H1 (cell line): Measurements from ENCODE around the gene SCN10A. TPM values are rescaled to one million over a fixed set of nuclear protein-coding genes. Genes with fewer than 3 reads are reported as not detected.

Source experiments
- CTCF ChIA-PET: fragments of 300-600 bp; sonication (Branson Sonifier 250); formaldehyde crosslinking; loops from one replicate; lab custom pipeline; 2021; ENCODE audit not compliant: partially characterized antibody; lab: Charles Lee
- POLR2A ChIA-PET: fragments of 300-600 bp; sonication (Branson Sonifier 250); formaldehyde crosslinking; loops from one replicate; lab custom pipeline; 2021; ENCODE audit warnings: inconsistent platforms; ENCODE audit not compliant: partially characterized antibody; lab: Charles Lee
- DNase-seq, 2 experiments: peaks; one replicate each; pipeline versions ENCODE4 v3.0.0 to v3.0.0-alpha.2; 2010 to 2022; ENCODE audit warnings: low spot score in 2 of 2, low read depth in 1 of 2, mixed read lengths in 1 of 2
- FAIRE-seq: peaks from 2 replicates; lab custom pipeline; 2011; peaks lifted over from hg19 to GRCh38; lab: Jason Lieb, UNC
- H2AFZ ChIP-seq: 2 replicates; pipeline ENCODE4 v1.8.1; 2012; ENCODE audit warnings: low read length, inconsistent platforms
- H2AK5ac ChIP-seq: 2 replicates; pipeline ENCODE4 v1.6.1; 2013; ENCODE audit warnings: low read depth, low read length
- H2BK120ac ChIP-seq: replicated peaks from 2 replicates; pipeline ENCODE3; 2013; ENCODE audit warnings: low read depth, low read length, inconsistent platforms
- H2BK12ac ChIP-seq: 2 replicates; pipeline ENCODE4 v1.6.1; 2013; ENCODE audit warnings: low read depth, low read length
- H2BK15ac ChIP-seq: 2 replicates; pipeline ENCODE4 v1.6.1; 2013; ENCODE audit warnings: low read length
- H2BK20ac ChIP-seq: 2 replicates; pipeline ENCODE4 v1.6.1; 2013; ENCODE audit warnings: low read length
- H2BK5ac ChIP-seq: 2 replicates; pipeline ENCODE4 v1.6.1; 2013; ENCODE audit warnings: low read depth, low read length
- H3K14ac ChIP-seq: 2 replicates; pipeline ENCODE4 v1.6.1; 2013; ENCODE audit warnings: inconsistent platforms; ENCODE audit not compliant: insufficient read length
- H3K18ac ChIP-seq: 2 replicates; pipeline ENCODE4 v1.6.1; 2013; ENCODE audit warnings: low read length; ENCODE audit errors: extremely low read depth
- H3K23ac ChIP-seq: 2 replicates; pipeline ENCODE4 v1.6.1; 2013; ENCODE audit warnings: inconsistent platforms; ENCODE audit not compliant: insufficient read length
- H3K23me2 ChIP-seq: 2 replicates; pipeline ENCODE4 v1.6.1; 2013; ENCODE audit warnings: low read depth, low read length
- H3K27ac ChIP-seq: 2 replicates; pipeline ENCODE4 v1.6.1; 2011; ENCODE audit warnings: low read depth, low read length, inconsistent platforms
- H3K27me3 ChIP-seq, 4 experiments: replicated peaks in 1 of 4; 1 replicate in 1 of 4; 2 replicates in 3 of 4; pipeline versions ENCODE4 v1.6.1 to v1.8.1; 2011 to 2013; ENCODE audit warnings: low read length in 3 of 4, mild to moderate bottlenecking in 3 of 4, inconsistent platforms in 2 of 4, mixed read lengths in 2 of 4, moderate library complexity in 1 of 4; ENCODE audit not compliant: control insufficient read depth in 3 of 4, insufficient read depth in 3 of 4; ENCODE audit errors: extremely low read depth in 1 of 4
- H3K36me3 ChIP-seq, 4 experiments: 2 replicates each; pipeline versions ENCODE4 v1.6.1 to v1.8.1; 2011 to 2013; ENCODE audit warnings: mild to moderate bottlenecking in 4 of 4, low read length in 3 of 4, moderate library complexity in 2 of 4, control low read depth in 1 of 4, inconsistent platforms in 1 of 4; ENCODE audit not compliant: insufficient read depth in 4 of 4, control insufficient read depth in 2 of 4
- H3K4ac ChIP-seq: replicated peaks from 2 replicates; pipeline ENCODE3; 2013; ENCODE audit warnings: low read length, low read depth, mixed read lengths, inconsistent platforms; ENCODE audit not compliant: insufficient read length
- H3K4me1 ChIP-seq, 4 experiments: replicated peaks in 1 of 4; 1 replicate in 1 of 4; 2 replicates in 3 of 4; pipeline versions ENCODE4 v1.6.1 to v1.8.1; 2011 to 2013; ENCODE audit warnings: low read length in 3 of 4, inconsistent platforms in 2 of 4, mixed read lengths in 1 of 4; ENCODE audit not compliant: insufficient read depth in 4 of 4, control insufficient read depth in 3 of 4
- H3K4me2 ChIP-seq, 2 experiments: 2 replicates each; pipeline versions ENCODE4 v1.6.1 to v1.8.1; 2011 to 2013; ENCODE audit warnings: low read depth in 2 of 2, low read length in 2 of 2, control low read depth in 1 of 2, inconsistent platforms in 1 of 2, mild to moderate bottlenecking in 1 of 2; ENCODE audit not compliant: insufficient read depth in 1 of 2
- H3K4me3 ChIP-seq, 4 experiments: fragments of 200-600, 300-600 bp in 1 of 4; sonication (generic), shearing (Covaris generic), sonication (Bioruptor Twin) in 1 of 4; 2 replicates each; pipeline versions ENCODE4 v1.5.1 to v1.8.1; 2011 to 2016; ENCODE audit warnings: low read length in 4 of 4, low read depth in 3 of 4, control low read depth in 2 of 4, inconsistent platforms in 2 of 4, mild to moderate bottlenecking in 2 of 4, mixed read lengths in 1 of 4, moderate library complexity in 1 of 4; ENCODE audit not compliant: insufficient read depth in 2 of 4; ENCODE audit errors: extremely low read depth in 1 of 4
- H3K56ac ChIP-seq: replicated peaks from 2 replicates; pipeline ENCODE3; 2013; ENCODE audit warnings: low read depth, mild to moderate bottlenecking, mixed read lengths, low read length, inconsistent platforms; ENCODE audit not compliant: insufficient read length
- H3K79me1 ChIP-seq: 2 replicates; pipeline ENCODE4 v1.6.1; 2013; ENCODE audit warnings: low read depth, low read length, control low read depth
- H3K79me2 ChIP-seq, 2 experiments: 2 replicates each; pipeline versions ENCODE4 v1.6.1 to v1.8.1; 2012 to 2013; ENCODE audit warnings: low read length in 2 of 2, mild to moderate bottlenecking in 2 of 2, inconsistent platforms in 1 of 2; ENCODE audit not compliant: insufficient read depth in 2 of 2, control insufficient read depth in 1 of 2
- H3K9ac ChIP-seq, 4 experiments: replicated peaks in 1 of 4; 1 replicate in 1 of 4; 2 replicates in 3 of 4; pipeline versions ENCODE4 v1.6.1 to v1.8.1; 2011 to 2013; ENCODE audit warnings: low read depth in 3 of 4, low read length in 3 of 4, control low read depth in 2 of 4, mild to moderate bottlenecking in 2 of 4, moderate library complexity in 2 of 4, inconsistent platforms in 1 of 4; ENCODE audit errors: extremely low read depth in 1 of 4
- H3K9me3 ChIP-seq, 2 experiments: 2 replicates each; pipeline versions ENCODE4 v1.6.1 to v1.8.1; 2012 to 2013; ENCODE audit warnings: mild to moderate bottlenecking in 2 of 2, moderate library complexity in 2 of 2, control low read depth in 1 of 2, inconsistent platforms in 1 of 2, low read depth in 1 of 2, low read length in 1 of 2, mixed read lengths in 1 of 2; ENCODE audit not compliant: insufficient read depth in 2 of 2
- H4K20me1 ChIP-seq, 2 experiments: replicated peaks in 1 of 2; 2 replicates each; pipeline versions ENCODE3 to v1.8.1; 2011 to 2013; ENCODE audit warnings: inconsistent platforms in 2 of 2, low read length in 2 of 2, mild to moderate bottlenecking in 1 of 2; ENCODE audit not compliant: insufficient read depth in 2 of 2, control insufficient read depth in 1 of 2
- H4K5ac ChIP-seq: 2 replicates; pipeline ENCODE4 v1.6.1; 2013; ENCODE audit warnings: low read length, low read depth, mixed read lengths, inconsistent platforms; ENCODE audit not compliant: insufficient read length
- H4K8ac ChIP-seq: 2 replicates; pipeline ENCODE4 v1.8.0; 2013; ENCODE audit warnings: mild to moderate bottlenecking, moderate library complexity, low read length, inconsistent platforms; ENCODE audit not compliant: insufficient read depth; ENCODE audit errors: extremely low read depth
- H4K91ac ChIP-seq: replicated peaks from 2 replicates; pipeline ENCODE3; 2013; ENCODE audit warnings: low read length, mixed read lengths, inconsistent platforms; ENCODE audit not compliant: insufficient read length
- CBX5 ChIP-seq: fragments of 300-800, 300-1000 bp; sonication (generic); IDR thresholded peaks from 2 replicates; pipeline ENCODE4 v1.7.1; 2016; ENCODE audit warnings: antibody characterized with exemption, low read length, low read depth
- CHD1 ChIP-seq: IDR thresholded peaks from 2 replicates; pipeline ENCODE4 v1.6.1; 2012; ENCODE audit warnings: low read depth, low read length, improper control_type of control experiment
- FOSL1 ChIP-seq: IDR thresholded peaks from 2 replicates; pipeline ENCODE4 v1.6.1; 2011; ENCODE audit warnings: mild to moderate bottlenecking, low read depth, low read length, moderate library complexity; ENCODE audit not compliant: insufficient read depth
- GABPA ChIP-seq: IDR thresholded peaks from 2 replicates; pipeline ENCODE4 v1.6.1; 2011; ENCODE audit warnings: mild to moderate bottlenecking, low read length, moderate library complexity, borderline replicate concordance; ENCODE audit not compliant: insufficient read depth
- GTF2F1 ChIP-seq: IDR thresholded peaks from 2 replicates; pipeline ENCODE4 v1.6.1; 2012; ENCODE audit warnings: low read depth, low read length, improper control_type of control experiment, borderline replicate concordance
- JUND ChIP-seq: IDR thresholded peaks from 2 replicates; pipeline ENCODE4 v1.6.1; 2011; ENCODE audit warnings: mild to moderate bottlenecking, improper control_type of control experiment, low read length
- POLR2A ChIP-seq, 2 experiments: IDR thresholded peaks; 1 replicate in 1 of 2; 2 replicates in 1 of 2; pipeline ENCODE4 v1.6.1; 2011; ENCODE audit warnings: low read depth in 2 of 2, low read length in 2 of 2, mild to moderate bottlenecking in 2 of 2; ENCODE audit errors: control extremely low read depth in 1 of 2
- RAD21 ChIP-seq, 2 experiments: IDR thresholded peaks in 1 of 2; conservative IDR thresholded peaks in 1 of 2; 2 replicates each; pipeline ENCODE4 v1.6.1; 2011; ENCODE audit warnings: low read depth in 2 of 2, low read length in 2 of 2, improper control_type of control experiment in 1 of 2, inconsistent platforms in 1 of 2, mild to moderate bottlenecking in 1 of 2, moderate library complexity in 1 of 2
- RNF2 ChIP-seq: fragments of 200-900, 300-1000 bp; sonication (generic); IDR thresholded peaks from 2 replicates; pipeline ENCODE4 v1.7.1; 2016; ENCODE audit warnings: borderline replicate concordance, low read depth, mild to moderate bottlenecking, antibody characterized with exemption, low read length; ENCODE audit not compliant: poor library complexity, severe bottlenecking; ENCODE audit errors: missing control alignments
- SP1 ChIP-seq: IDR thresholded peaks from 2 replicates; pipeline ENCODE4 v1.6.1; 2011; ENCODE audit warnings: low read depth, low read length
- SP2 ChIP-seq: IDR thresholded peaks from 2 replicates; pipeline ENCODE4 v1.6.1; 2012; ENCODE audit warnings: mild to moderate bottlenecking, low read length, inconsistent platforms
- TEAD4 ChIP-seq: IDR thresholded peaks from 2 replicates; pipeline ENCODE4 v1.6.1; 2012; ENCODE audit warnings: low read depth, low read length, inconsistent platforms, mixed read lengths
- polyA plus RNA-seq, 7 experiments: library from polyadenylated mRNA; depleted of rRNA in 3 of 7; stranded (reverse) in 5 of 7; unstranded in 2 of 7; fragments of >200 nt in 5 of 7; fragments of 200-250 nt in 2 of 7; gene quantifications; 1 replicate in 5 of 7; 2 replicates in 1 of 7; 4 replicates in 1 of 7; pipeline versions ENCODE4 v1.2.1 to v1.2.3, GENCODE V29; 2011 to 2013; ENCODE audit warnings: missing spikeins in 2 of 7, mixed read lengths in 2 of 7
- total RNA-seq: library from RNA; stranded (reverse); fragmentation: NEBNext Ultra II Directional; extraction: Animal tissue kit (Norgen Biotek cat#: 25700); gene quantifications from 2 replicates; pipeline ENCODE4 v1.2.1, GENCODE V29; 2021
- TF ChIP-seq, protein P1 (sequence below): IDR thresholded peaks from 2 replicates; pipeline ENCODE4 v1.6.1; 2011; ENCODE audit warnings: low read depth, mild to moderate bottlenecking, low read length; ENCODE audit not compliant: insufficient read depth

The SCN10A gene
- total and polyA plus RNA-seq, 2 of the 8 experiments (the other 6 are each of a cell fraction or from before 2014, with no cell fraction given): not detected

DNA sequence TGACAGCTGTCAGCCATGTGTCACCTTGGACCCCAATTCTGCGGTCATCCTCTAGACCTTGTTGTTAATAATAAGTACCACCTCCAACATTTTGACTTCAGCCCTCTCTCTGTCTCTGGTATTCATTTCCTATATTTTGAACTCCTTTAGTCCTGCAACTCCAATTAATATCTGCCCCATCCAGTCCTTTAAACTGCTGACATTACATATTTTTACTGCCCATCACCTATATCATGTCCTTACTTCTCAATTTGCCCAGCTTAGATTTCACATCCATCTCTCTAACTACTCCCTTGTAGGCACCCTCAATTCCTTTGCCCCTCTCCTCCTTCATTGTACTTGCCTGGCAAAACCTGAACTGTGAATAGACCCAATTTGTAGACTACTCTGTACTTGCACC is 73.5 kb downstream of the SCN10A start (continued):
- TF ChIP-seq SP1: no peak

DNA sequence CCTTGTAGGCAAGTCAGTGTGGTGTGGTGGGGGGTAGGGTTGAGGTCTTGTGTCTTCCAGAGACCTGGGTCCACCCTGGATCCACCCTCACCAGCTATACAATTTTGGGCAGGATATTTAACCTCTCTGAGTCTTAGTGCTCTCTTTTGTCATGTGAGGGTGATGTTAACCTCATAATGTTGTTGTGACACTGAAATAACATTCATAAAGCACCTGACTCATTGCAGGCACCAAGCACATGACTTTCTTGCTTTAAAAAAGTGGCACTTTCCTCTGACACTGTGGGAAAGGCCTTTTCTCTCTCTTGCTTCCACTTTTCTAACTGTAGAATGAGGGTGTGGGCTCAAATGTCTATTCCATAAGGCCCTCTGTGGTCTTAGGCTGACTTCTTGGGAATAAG is 75.5 kb downstream of the SCN10A start:
- Histone ChIP-seq H2BK20ac (no peak overlapping the region), H3K4me3 (no peak overlapping the region), H3K9me3 (no peaks in the 10 kb centered on the region), H2BK120ac (no peak overlapping the region), H3K27ac (no peak overlapping the region), H4K20me1 (no peaks in the 10 kb centered on the region), H2AFZ (no peak overlapping the region), H3K36me3 (no peaks in the 10 kb centered on the region), H3K14ac (no peak overlapping the region), H3K4me1 (peaks cover 0 to 3% (median 0%) of the 10 kb centered on the region in 4 experiments; a peak in 1 of 7 replicates), H3K4ac (no peak overlapping the region), H2AK5ac (no peak overlapping the region), H3K18ac (no peak overlapping the region), H3K9ac (no peak overlapping the region), H3K56ac (no peak overlapping the region), H4K91ac (no peak overlapping the region), H4K5ac (no peak overlapping the region), H3K79me1 (no peaks in the 10 kb centered on the region), H3K23ac (no peak overlapping the region), H2BK12ac (no peak overlapping the region), H2BK15ac (no peak overlapping the region), H2BK5ac (no peak overlapping the region), H4K8ac (no peak overlapping the region), H3K23me2 (no peaks in the 10 kb centered on the region; the same call in 1 of the 2 replicates), H3K4me2 (no peak overlapping the region), H3K27me3 (no peaks in the 10 kb centered on the region), H3K79me2 (no peaks in the 10 kb centered on the region)
- DNase-seq (peak in 1 of 2 experiments; percentile 14), FAIRE-seq (no peak)
- ChIA-PET POLR2A (no interaction called here), CTCF (interaction anchor here (0.6 to 5.5 kb wide), 7 partner anchors 15 to 260 kb away, joined by 3 to 80 read pairs (median 18); no protein-coding TSS in a partner anchor)
- TF ChIP-seq GTF2F1: no peak
- no peak for TF ChIP-seq RNF2
- no peak for TF ChIP-seq CHD1
- TF ChIP-seq POLR2A (IDR thresholded peaks at IDR 0.05; ENCODE audit: control extremely low read depth in 1 of 2, low read depth in 2 of 2, low read length in 2 of 2): no peak
- TF ChIP-seq, protein P1, sequence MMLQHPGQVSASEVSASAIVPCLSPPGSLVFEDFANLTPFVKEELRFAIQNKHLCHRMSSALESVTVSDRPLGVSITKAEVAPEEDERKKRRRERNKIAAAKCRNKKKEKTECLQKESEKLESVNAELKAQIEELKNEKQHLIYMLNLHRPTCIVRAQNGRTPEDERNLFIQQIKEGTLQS: no peak
- TF ChIP-seq SP2: no peak
- TF ChIP-seq FOSL1: no peak
- TF ChIP-seq CBX5: no peak
- TF ChIP-seq TEAD4: no peak
- TF ChIP-seq JUND: no peak
- no peak for TF ChIP-seq RAD21 (IDR thresholded peaks at IDR 0.05 in 1 of 2, conservative IDR thresholded peaks at IDR 0.05 in 1 of 2; ENCODE audit: low read depth in 2 of 2, low read length in 2 of 2)
- TF ChIP-seq GABPA: no peak
